ENCODE data around the gene PALM. TPM values are rescaled to one million over a fixed set of nuclear protein-coding genes. Genes with fewer than 3 reads are reported as not detected.

Gene PALM
- total RNA-seq, 1 experiment from 2014 or later: 43.7 TPM

DNA sequence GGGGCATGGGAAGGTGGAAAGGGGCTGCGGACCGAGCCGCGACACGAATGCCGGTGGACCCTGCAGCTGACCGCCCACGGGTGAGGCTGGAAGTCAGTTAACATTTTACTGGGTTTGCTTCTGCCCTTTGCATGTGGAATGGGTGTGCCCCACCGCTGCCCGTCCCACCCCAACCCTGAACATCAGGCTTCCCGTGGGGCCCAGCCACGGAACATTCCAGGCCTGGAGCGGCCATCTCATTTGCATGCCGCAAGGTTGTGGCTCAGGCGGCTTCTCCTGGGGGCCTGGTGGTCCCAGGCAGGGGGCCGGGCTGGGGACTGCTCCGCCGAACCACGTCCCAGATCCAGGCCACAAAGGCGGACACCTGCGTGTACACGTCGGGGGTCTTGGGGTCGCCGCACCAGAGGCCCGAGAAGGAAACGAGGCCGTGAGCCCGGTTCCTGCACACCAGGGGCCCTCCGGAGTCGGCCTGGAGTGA is 23.2 kb upstream of the PALM start:
- CTCF ChIA-PET: no interaction called here
- RAD21 ChIA-PET (ENCODE audit: low non-redundant PET in 1 of 2, low total read pairs in 2 of 2, uncharacterized antibody in 2 of 2, unreplicated experiment in 2 of 2): no interaction called here
- Histone ChIP-seq H3K36me3 (ENCODE audit: control insufficient read depth in 1 of 2, insufficient read depth in 2 of 2, low read length in 2 of 2) (no peaks in the 10 kb centered on the region), H3K4me2 (ENCODE audit: low read length) (no peak overlapping the region), H3K4me3 (replicated peaks in 1 of 2; ENCODE audit: low read depth in 1 of 2, low read length in 2 of 2) (no peak overlapping the region), H4K20me1 (ENCODE audit: insufficient read depth) (no peaks in the 10 kb centered on the region), H2AFZ (ENCODE audit: low read depth, low read length, poor library complexity, severe bottlenecking) (no peak overlapping the region), H3K9ac (ENCODE audit: low read length) (no peak overlapping the region), H3K4me1 (ENCODE audit: control insufficient read depth in 1 of 2, insufficient read depth in 2 of 2, low read length in 2 of 2) (peaks cover 4 to 9% of the 10 kb centered on the region in 2 experiments; a peak in 2 of 4 replicates), H3K9me3 (ENCODE audit: control insufficient read depth in 1 of 2, insufficient read depth in 1 of 2, low read depth in 1 of 2, low read length in 2 of 2) (no peaks in the 10 kb centered on the region), H3K27me3 (ENCODE audit: insufficient read depth, low read length) (no peaks in the 10 kb centered on the region), H3K79me2 (ENCODE audit: insufficient read depth, low read length) (no peaks in the 10 kb centered on the region), H3K9me2 (ENCODE audit: insufficient read depth) (no peaks in the 10 kb centered on the region), H3K27ac (ENCODE audit: low read depth, low read length) (no peak overlapping the region)
- TF ChIP-seq SRF (IDR thresholded peaks at IDR 0.05; ENCODE audit: low read depth) (no peak), EGR1 (IDR thresholded peaks at IDR 0.05; ENCODE audit: low read depth) (no peak), ELF1 (IDR thresholded peaks at IDR 0.05; ENCODE audit: borderline replicate concordance, low read depth) (no peak), EZH2 (IDR thresholded peaks at IDR 0.05) (no peak), POLR2AphosphoS5 (IDR thresholded peaks at IDR 0.05; ENCODE audit: low read depth, low read length) (no peak), CBX3 (IDR thresholded peaks at IDR 0.05; ENCODE audit: low read depth) (no peak), FOSL1 (IDR thresholded peaks at IDR 0.05; ENCODE audit: low read depth) (no peak), ZFX (IDR thresholded peaks at IDR 0.05) (no peak), YY1 (IDR thresholded peaks at IDR 0.05; ENCODE audit: extremely low read depth, insufficient replicate concordance, low read depth, low read length) (no peak), ZNF274 (IDR thresholded peaks at IDR 0.05; ENCODE audit: low read depth, low read length) (no peak), CEBPB (IDR thresholded peaks at IDR 0.05; ENCODE audit: low read depth) (no peak), TCF7L2 (IDR thresholded peaks at IDR 0.05; ENCODE audit: borderline replicate concordance, extremely low read depth, insufficient read depth, insufficient read length) (no peak)
- TF ChIP-seq, protein P1, sequence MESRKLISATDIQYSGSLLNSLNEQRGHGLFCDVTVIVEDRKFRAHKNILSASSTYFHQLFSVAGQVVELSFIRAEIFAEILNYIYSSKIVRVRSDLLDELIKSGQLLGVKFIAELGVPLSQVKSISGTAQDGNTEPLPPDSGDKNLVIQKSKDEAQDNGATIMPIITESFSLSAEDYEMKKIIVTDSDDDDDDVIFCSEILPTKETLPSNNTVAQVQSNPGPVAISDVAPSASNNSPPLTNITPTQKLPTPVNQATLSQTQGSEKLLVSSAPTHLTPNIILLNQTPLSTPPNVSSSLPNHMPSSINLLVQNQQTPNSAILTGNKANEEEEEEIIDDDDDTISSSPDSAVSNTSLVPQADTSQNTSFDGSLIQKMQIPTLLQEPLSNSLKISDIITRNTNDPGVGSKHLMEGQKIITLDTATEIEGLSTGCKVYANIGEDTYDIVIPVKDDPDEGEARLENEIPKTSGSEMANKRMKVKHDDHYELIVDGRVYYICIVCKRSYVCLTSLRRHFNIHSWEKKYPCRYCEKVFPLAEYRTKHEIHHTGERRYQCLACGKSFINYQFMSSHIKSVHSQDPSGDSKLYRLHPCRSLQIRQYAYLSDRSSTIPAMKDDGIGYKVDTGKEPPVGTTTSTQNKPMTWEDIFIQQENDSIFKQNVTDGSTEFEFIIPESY (IDR thresholded peaks at IDR 0.05; ENCODE audit: extremely low read depth, insufficient replicate concordance, low read length): no peak
- TF ChIP-seq, protein P2, sequence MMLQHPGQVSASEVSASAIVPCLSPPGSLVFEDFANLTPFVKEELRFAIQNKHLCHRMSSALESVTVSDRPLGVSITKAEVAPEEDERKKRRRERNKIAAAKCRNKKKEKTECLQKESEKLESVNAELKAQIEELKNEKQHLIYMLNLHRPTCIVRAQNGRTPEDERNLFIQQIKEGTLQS (IDR thresholded peaks at IDR 0.05): no peak
- TF ChIP-seq, protein P3, sequence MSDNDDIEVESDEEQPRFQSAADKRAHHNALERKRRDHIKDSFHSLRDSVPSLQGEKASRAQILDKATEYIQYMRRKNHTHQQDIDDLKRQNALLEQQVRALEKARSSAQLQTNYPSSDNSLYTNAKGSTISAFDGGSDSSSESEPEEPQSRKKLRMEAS (IDR thresholded peaks at IDR 0.05): no peak
- TF ChIP-seq, protein P4, sequence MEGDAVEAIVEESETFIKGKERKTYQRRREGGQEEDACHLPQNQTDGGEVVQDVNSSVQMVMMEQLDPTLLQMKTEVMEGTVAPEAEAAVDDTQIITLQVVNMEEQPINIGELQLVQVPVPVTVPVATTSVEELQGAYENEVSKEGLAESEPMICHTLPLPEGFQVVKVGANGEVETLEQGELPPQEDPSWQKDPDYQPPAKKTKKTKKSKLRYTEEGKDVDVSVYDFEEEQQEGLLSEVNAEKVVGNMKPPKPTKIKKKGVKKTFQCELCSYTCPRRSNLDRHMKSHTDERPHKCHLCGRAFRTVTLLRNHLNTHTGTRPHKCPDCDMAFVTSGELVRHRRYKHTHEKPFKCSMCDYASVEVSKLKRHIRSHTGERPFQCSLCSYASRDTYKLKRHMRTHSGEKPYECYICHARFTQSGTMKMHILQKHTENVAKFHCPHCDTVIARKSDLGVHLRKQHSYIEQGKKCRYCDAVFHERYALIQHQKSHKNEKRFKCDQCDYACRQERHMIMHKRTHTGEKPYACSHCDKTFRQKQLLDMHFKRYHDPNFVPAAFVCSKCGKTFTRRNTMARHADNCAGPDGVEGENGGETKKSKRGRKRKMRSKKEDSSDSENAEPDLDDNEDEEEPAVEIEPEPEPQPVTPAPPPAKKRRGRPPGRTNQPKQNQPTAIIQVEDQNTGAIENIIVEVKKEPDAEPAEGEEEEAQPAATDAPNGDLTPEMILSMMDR (IDR thresholded peaks at IDR 0.05 in 2 of 3, conservative IDR thresholded peaks at IDR 0.05 in 1 of 3; ENCODE audit: borderline replicate concordance in 1 of 3, insufficient read depth in 1 of 3, low read depth in 2 of 3, low read length in 2 of 3): no peak
- BruUV-seq (replicated peaks): no TSS peak
- DNase-seq (ENCODE audit: low read depth, low spot score): no peak
- intact Hi-C loops (cut with micrococcal nuclease): no loop called here
- no peak for ATAC-seq
- POLR2A ChIA-PET: no interaction called here
